Activated CD4-positive, alpha-beta T cell treated with anti-CD3 and anti-CD28 coated beads, Interleukin-2, Interleukin-6, amounts not matched to agents 100 ng/mL and 50 ng/mL, durations not matched to agents 16 hours and 8 hours (primary cell): ENCODE results near the gene FOXJ2.
A peak's percentile ranks its signal among the peaks of the same experiment; 100 is the strongest.
"Not testable (repeated sequence)": the region's sequence is repeated elsewhere in the genome, so short reads cannot be mapped to it uniquely, and the experiment has no call there.

Experiments used
- DNase-seq: peaks from one replicate; pipeline ENCODE4 v3.0.0-alpha.2; 2020

The FOXJ2 gene

DNA sequence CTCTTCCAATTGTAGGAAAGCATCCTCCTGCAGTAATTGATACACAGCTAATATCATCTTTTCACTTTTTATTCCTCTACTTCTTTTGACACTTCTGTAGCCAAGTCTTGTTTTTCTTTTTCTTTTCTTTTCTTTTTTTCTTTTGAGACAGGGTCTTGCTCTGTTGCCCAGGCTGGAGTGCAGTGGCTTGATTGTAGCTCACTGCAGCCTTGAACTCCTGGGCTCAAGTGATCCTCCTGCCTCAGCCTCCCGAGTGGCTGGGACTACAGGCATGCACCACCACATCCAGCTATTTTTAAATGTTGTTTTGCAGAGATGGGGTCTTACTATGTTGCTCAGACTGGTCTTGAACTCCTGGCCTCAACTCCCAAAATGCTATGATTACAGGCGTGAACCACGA, 39.3 kb downstream of the FOXJ2 start:
- not testable (repeated sequence) for DNase-seq

GRCh38 chr12:8075935-8076334, 43.4 kb downstream of the FOXJ2 start:
- no peak for DNase-seq

GRCh38 chr12:8076366-8076765, 43.9 kb downstream of the FOXJ2 start:
- DNase-seq = no peak

GRCh38 chr12:8077207-8077606, 44.7 kb downstream of the FOXJ2 start:
- DNase-seq = no peak

DNA sequence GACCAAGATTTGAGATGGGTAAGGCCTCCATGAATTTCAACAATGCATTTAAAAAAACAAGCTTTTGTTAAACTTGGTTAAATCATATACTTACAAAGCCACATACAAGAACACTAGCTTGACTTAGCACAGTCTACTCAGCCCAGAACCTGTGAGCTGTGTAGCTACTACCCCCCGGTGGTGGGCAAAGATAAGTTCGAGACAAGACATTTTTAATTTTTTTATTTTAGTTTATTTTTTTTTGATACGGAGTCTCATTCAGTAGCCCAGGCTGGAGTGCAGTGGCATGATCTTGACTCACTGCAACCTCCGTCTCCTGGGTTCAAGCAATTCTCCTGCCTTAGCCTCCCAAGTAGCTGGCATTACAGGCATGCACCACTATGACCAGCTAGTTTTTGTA, 45.9 kb downstream of the FOXJ2 start:
- DNase-seq = peak; percentile 62

DNA sequence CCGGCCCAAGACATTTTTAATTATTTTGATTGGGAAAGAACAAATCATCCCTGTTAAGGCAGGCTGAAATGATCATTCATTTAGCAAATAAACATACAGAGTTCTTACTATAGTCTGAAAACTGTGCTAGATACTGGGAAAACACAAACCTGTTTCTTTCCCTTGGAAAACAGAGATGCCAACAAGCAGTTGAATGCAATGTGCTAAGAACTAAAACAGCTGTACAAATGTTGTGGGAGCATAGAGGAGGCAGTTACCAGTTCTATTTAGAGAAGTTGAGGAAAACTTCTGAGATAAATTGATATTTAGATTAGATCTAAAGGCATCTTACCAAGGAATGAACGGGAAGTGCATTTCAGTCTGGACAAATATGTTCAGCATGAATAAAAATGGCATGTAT, 46.4 kb downstream of the FOXJ2 start:
- no peak for DNase-seq

- DNase-seq = no peak
These were observed 47.6 kb downstream of the FOXJ2 start for GRCh38 chr12:8080120-8080519.

GRCh38 chr12:8081251-8081920, 48.9 kb downstream of the FOXJ2 start:
- DNase-seq = peak; percentile 49

GRCh38 chr12:8082808-8083100, 50.2 kb downstream of the FOXJ2 start:
- DNase-seq = no peak

GRCh38 chr12:8084351-8084750, 51.8 kb downstream of the FOXJ2 start:
- DNase-seq = peak; percentile 27

GRCh38 chr12:8087666-8088065, 55.1 kb downstream of the FOXJ2 start:
- DNase-seq = no peak

DNA sequence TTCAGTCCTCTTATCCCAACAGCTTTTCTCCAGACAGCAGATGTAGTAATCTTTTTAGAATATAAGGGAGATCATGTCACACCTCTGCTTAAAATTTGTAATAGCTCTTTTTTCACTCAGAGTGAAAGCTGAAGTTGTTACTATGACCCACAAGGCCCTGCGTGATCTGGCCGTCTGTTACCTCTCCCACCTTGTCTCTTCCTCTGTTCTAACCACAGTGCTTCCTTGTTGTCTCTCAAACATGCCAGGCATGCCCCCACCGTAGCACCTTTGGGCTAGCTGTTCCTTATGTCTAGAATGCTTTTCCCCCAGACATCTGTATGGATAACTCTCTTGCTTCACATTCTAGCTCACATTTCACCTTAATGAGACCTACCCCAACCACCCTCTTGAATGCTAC, 56.1 kb downstream of the FOXJ2 start:
- DNase-seq = peak; percentile 65

DNA sequence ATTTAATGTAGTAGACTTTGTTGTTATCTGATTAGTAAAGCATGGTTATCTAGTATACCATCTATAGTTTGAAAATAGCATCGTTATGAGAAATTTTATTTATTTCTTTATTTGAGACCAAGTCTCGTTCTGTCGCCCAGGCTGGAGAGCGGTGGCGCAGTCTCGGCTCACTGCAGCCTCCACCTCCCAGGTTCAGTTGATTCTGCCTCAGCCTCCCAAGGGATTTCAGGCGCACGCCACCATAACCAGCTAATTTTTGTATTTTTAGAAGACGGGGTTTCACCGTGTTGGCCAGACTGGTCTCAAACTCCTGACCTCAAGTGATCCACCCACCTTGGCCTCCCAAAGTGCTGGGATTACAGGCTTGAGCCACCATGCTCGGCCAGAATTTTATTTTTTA, 56.8 kb downstream of the FOXJ2 start:
- not testable (repeated sequence) for DNase-seq

GRCh38 chr12:8089716-8090115, 57.2 kb downstream of the FOXJ2 start:
- DNase-seq = no peak

- no peak for DNase-seq
These were observed 60.8 kb downstream of the FOXJ2 start for GRCh38 chr12:8093291-8093690.

- DNase-seq = no peak
These were observed 63.9 kb downstream of the FOXJ2 start for GRCh38 chr12:8096281-8096915.

GRCh38 chr12:8099235-8099634, 66.7 kb downstream of the FOXJ2 start:
- no peak for DNase-seq
